GM06990 (cell line): ENCODE data around the gene NLRP9.

Source experiments
- DNase-seq: peaks from one replicate; pipeline ENCODE4 v3.0.0-alpha.2; 2011; ENCODE audit not compliant: insufficient read length; ENCODE audit errors: extremely low read depth
- H3K27me3 ChIP-seq: replicated peaks from 2 replicates; pipeline ENCODE4 v1.6.0; 2011; ENCODE audit warnings: low read length; ENCODE audit not compliant: control insufficient read depth, insufficient read depth
- H3K36me3 ChIP-seq: 2 replicates; pipeline ENCODE4 v1.5.1; 2011; ENCODE audit warnings: low read length; ENCODE audit not compliant: control insufficient read depth, insufficient read depth
- H3K4me3 ChIP-seq: replicated peaks from 2 replicates; pipeline ENCODE4 v1.5.1; 2011; ENCODE audit warnings: low read depth, mild to moderate bottlenecking, control low read depth, low read length
- TF ChIP-seq, protein P1 (sequence below): IDR thresholded peaks from 2 replicates; pipeline ENCODE4 v1.5.1; 2011; ENCODE audit warnings: low read length, control low read depth, mild to moderate bottlenecking, inconsistent platforms; ENCODE audit not compliant: insufficient read depth, poor library complexity, severe bottlenecking

The NLRP9 gene

DNA sequence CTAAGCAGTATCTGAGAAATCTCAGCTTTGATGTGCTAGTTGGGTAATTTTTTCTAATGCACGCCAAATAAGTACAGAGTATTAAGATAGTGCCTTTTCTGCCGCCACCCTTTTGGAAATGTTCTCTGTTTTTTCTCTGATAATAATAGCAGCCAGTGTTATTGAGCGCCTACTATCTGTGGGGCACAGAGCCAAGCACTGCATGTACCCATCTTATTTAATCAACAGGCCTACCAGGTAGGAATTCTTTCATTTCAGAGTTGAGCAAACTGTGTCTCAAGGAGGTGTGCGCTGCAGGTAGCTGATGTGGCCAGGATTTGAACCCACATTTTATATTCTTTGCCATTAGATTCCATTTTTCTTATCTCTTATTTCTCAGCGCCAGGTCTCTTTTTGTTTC is 61.8 kb downstream of the NLRP9 start:
- Histone ChIP-seq H3K4me3 (peak overlapping the region; percentile 93), H3K36me3 (peaks cover 28% of the 10 kb centered on the region), H3K27me3 (no peaks in the 10 kb centered on the region)
- no peak for DNase-seq
- TF ChIP-seq, protein P1, sequence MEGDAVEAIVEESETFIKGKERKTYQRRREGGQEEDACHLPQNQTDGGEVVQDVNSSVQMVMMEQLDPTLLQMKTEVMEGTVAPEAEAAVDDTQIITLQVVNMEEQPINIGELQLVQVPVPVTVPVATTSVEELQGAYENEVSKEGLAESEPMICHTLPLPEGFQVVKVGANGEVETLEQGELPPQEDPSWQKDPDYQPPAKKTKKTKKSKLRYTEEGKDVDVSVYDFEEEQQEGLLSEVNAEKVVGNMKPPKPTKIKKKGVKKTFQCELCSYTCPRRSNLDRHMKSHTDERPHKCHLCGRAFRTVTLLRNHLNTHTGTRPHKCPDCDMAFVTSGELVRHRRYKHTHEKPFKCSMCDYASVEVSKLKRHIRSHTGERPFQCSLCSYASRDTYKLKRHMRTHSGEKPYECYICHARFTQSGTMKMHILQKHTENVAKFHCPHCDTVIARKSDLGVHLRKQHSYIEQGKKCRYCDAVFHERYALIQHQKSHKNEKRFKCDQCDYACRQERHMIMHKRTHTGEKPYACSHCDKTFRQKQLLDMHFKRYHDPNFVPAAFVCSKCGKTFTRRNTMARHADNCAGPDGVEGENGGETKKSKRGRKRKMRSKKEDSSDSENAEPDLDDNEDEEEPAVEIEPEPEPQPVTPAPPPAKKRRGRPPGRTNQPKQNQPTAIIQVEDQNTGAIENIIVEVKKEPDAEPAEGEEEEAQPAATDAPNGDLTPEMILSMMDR: peak; percentile 28

DNA sequence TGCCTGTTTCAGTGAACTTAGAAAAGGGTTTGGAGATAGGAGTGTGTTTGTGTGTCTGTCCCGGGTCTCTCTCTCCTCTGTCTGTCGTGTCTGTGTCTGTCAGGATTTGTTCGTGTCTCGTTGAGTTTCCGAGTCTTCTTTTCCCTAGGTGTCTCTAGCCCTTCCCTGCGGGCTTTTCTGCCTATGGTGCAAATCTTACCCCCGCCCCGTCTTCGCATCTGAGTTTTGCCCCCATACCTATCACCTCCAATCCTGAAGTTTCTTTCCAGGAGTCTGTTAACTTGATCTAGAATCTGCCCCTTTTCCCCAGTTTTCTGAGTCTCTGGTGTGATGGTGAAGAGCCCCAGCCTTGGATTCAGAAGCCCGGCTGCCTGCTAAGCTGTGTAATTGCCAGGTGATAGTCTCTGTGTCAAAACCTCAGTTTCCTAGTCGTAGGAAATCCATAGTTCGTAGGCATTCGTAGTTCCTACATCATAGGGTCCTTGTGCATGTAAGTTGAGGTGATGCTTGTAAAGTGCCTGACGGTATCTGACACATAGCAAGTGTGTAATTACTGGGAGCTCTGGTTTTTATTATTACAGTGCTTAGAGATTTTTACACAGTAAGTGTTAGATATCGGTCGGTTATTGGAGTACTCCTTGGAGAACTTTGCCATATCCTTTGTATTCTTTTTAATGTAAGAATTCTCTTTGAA is 62.4 kb downstream of the NLRP9 start:
- DNase-seq: peak; percentile 13
- TF ChIP-seq, protein P1: no peak
- Histone ChIP-seq H3K27me3 (no peaks in the 10 kb centered on the region), H3K4me3 (peak overlapping the region; percentile 93), H3K36me3 (peaks cover 28% of the 10 kb centered on the region)

DNA sequence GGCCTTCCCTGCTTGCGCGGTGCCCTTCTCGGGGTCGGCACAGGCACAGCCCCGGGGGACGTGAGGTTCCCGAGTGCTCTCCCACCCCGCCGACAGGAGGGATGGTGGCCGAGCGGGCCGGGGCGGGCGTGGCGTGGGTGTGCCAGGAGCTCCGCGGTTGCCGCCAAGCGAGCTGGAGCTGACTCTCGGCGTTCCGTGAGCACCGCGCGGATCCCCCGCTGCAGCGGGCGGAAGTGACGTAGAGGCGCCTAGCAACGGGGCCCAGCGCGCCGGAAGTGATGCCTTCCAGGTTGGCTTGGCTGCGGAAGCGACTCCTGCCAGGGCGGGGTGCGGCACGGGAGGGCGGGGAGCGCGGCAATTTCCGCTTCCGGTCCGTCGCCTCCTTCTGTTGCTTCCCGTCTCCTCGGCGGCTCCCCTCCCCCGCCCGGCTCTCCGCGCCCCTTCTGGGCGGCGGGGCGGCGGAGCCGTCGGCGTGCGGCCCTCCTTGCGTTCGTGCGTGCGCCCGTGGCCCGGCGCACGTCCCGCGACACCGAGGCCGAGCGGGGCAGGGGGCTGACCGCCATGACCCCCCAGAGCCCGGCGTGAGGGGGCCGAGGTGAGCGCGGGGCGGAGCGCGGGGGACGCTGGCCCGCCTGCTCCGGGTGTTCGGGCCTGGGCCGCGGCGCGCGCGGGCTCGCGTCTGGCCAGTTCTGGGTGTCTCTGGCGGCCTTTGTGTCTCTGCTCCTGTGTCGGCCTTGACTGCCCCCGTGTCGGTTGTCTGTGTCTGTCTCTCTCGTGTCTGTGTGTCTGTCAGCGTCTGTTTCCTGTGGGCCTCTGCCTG is 63.2 kb downstream of the NLRP9 start, which contains the start of gene EPN1:
Gene EPN1, plus strand, starts transcription at position 386 of the 820 bp plus-strand sequence. CDS start 3,402 bp downstream, outside the sequence.
- H3K27me3 ChIP-seq: no peaks in the 10 kb centered on the region
- TF ChIP-seq, protein P1: no peak
- H3K36me3 ChIP-seq: peaks cover 30% of the 10 kb centered on the region
- DNase-seq: peak; percentile 98
- H3K4me3 ChIP-seq: peak within 1 kb of the TSS; percentile 93

DNA sequence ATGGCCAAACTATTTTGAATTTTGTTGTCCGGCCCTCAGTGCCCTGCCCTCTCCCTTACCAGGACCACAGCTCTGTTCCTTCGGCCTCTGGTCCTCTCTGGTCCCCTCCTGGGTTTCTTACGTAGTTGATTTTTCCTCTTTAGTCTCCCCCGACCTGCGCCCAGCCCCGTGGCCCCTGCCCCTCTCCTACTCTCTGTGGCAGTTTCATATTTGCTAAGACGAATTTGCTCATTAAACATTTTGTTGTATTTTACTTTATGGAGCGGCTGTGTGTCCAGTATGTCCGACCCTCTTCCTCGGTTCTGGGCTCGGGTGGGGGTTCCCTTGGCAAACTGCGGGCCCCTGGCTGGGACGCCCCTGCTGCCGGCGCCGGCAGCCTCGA is 63.8 kb downstream of the NLRP9 start:
- Histone ChIP-seq H3K36me3 (peaks cover 32% of the 10 kb centered on the region), H3K27me3 (no peaks in the 10 kb centered on the region), H3K4me3 (peak overlapping the region; percentile 93)
- TF ChIP-seq, protein P1: no peak
- DNase-seq: no peak

DNA sequence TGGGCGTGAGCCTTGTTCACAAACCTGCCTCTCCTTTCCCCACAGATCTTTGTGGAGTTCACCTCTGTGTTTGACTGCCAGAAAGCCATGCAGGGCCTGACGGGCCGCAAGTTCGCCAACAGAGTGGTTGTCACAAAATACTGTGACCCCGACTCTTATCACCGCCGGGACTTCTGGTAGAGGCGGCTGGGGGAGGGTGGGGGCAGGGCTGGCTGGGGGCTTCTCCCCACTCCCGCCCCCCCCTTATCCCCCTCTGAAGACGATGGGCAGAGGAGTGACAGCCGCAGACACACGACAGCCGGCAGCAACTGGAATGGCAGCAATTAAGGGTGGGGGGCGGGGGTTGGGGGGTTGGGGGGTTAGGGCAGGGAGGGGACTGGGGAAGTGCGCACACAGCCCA is 64.3 kb downstream of the NLRP9 start:
- Histone ChIP-seq H3K27me3 (no peaks in the 10 kb centered on the region), H3K4me3 (no peak overlapping the region), H3K36me3 (peaks cover 32% of the 10 kb centered on the region)
- no peak for DNase-seq
- TF ChIP-seq, protein P1: no peak
